Subcutaneous adipose tissue (tissue), 4 donors: ENCODE data around the gene NUP88. TPM values are rescaled to one million over a fixed set of nuclear protein-coding genes. Genes with fewer than 3 reads are reported as not detected.

Experiments
- CTCF ChIP-seq: fragments of 450-650 bp; IDR thresholded peaks from one replicate; pipeline ENCODE4 v1.5.1; 2016; ENCODE audit warnings: low read depth, mild to moderate bottlenecking, control low read depth, antibody characterized with exemption, moderate library complexity
- total RNA-seq, 4 donors: library from RNA; depleted of rRNA; stranded (reverse); fragments of >200 nt; gene quantifications; one replicate each; pipeline ENCODE4 v1.1.0, GENCODE V29; 2016

Gene NUP88
- 100 to 1,000 TPM in 1 of 4 donors, 10 to 100 TPM in 3; 58.8 to 104 (median 64.6) TPM for total RNA-seq

- TF ChIP-seq CTCF: no peak
Measured at GRCh38 chr17:5419356-5419958, at the start of gene NUP88. Gene NUP88, minus strand, starts transcription at chr17:5419662. Its CDS starts 12 bp downstream, at chr17:5419650.

GRCh38 chr17:5468075-5468473 lies 48.6 kb upstream of the NUP88 start:
- no peak for TF ChIP-seq CTCF

- no peak for TF ChIP-seq CTCF
Measured at GRCh38 chr17:5467416-5467815, 48.0 kb upstream of the NUP88 start.

- no peak for TF ChIP-seq CTCF
Measured at GRCh38 chr17:5466295-5466694, 46.8 kb upstream of the NUP88 start.

- TF ChIP-seq CTCF: no peak
Measured at GRCh38 chr17:5464717-5465507, 45.5 kb upstream of the NUP88 start.

GRCh38 chr17:5446786-5447185 lies 27.3 kb upstream of the NUP88 start:
- TF ChIP-seq CTCF: no peak

GRCh38 chr17:5444209-5444608 lies 24.7 kb upstream of the NUP88 start:
- no peak for TF ChIP-seq CTCF
